ENCODE data around the gene IGFBP7. TPM values are rescaled to one million over a fixed set of nuclear protein-coding genes. Genes with fewer than 3 reads are reported as not detected.

Gene IGFBP7
- total and polyA plus RNA-seq, 2 of the 8 experiments (the other 6 are each of a cell fraction or from before 2014, with no cell fraction given), result 0.17 to 0.48 TPM

DNA sequence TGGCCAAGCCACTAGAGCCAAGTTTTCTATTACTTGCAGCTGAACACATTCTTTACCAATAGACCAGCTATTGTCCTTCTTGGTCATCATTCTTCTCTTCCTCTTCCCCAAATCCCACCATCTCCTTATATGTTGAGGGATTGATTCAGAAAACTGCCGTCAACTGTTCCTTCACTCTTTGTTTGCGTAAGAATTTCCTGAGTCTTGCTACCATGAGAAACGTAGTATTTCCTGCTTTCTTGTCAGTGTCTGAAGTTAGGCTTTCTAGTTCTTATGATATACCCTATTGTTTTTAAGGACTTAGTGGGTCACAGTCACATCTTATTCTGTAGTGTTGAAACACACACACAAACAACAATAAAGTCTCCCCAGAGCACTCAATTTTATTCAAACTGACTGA lies 20.1 kb downstream of the IGFBP7 start:
- no peaks in the 10 kb centered on the region for H3K9me3 ChIP-seq (ENCODE audit: insufficient read depth in 2 of 2, low read depth in 1 of 2, low read length in 1 of 2)
- H3K9ac ChIP-seq (replicated peaks in 1 of 4; ENCODE audit: extremely low read depth in 1 of 4, low read depth in 3 of 4, low read length in 3 of 4), result no peak overlapping the region
- no peak overlapping the region for H4K8ac ChIP-seq (ENCODE audit: extremely low read depth, insufficient read depth, low read length)
- no peaks in the 10 kb centered on the region for H3K79me1 ChIP-seq (ENCODE audit: low read depth, low read length)
- no peak overlapping the region for H2BK12ac ChIP-seq (ENCODE audit: low read depth, low read length)
- CTCF ChIA-PET (ENCODE audit: partially characterized antibody), result interaction anchor here (0.5 to 1.0 kb wide), 3 partner anchors 18 to 178 kb away, joined by 3 to 4 read pairs (median 3); no protein-coding TSS in a partner anchor
- WGBS, 2 experiments (ENCODE audit: extremely low coverage in 1 of 2, insufficient coverage in 1 of 2, insufficient read length in 1 of 2, insufficient replicate concordance in 2 of 2, low coverage in 1 of 2, low lambda C conversion rate in 2 of 2, missing lambda C conversion rate in 1 of 2), result 98% methylated on average over 3 of the region's 3 CpGs; no CpG with 5 or more reads in 1 of the 2 experiments
- no peak overlapping the region for H3K23ac ChIP-seq (ENCODE audit: insufficient read length)
- no peak overlapping the region for H2BK20ac ChIP-seq (ENCODE audit: low read length)
- H2BK5ac ChIP-seq (ENCODE audit: low read depth, low read length), result no peak overlapping the region
- H3K36me3 ChIP-seq (ENCODE audit: control insufficient read depth in 2 of 4, insufficient read depth in 4 of 4, low read length in 3 of 4), result no peaks in the 10 kb centered on the region; a peak in 1 of 8 replicates
- TF ChIP-seq, protein P1, sequence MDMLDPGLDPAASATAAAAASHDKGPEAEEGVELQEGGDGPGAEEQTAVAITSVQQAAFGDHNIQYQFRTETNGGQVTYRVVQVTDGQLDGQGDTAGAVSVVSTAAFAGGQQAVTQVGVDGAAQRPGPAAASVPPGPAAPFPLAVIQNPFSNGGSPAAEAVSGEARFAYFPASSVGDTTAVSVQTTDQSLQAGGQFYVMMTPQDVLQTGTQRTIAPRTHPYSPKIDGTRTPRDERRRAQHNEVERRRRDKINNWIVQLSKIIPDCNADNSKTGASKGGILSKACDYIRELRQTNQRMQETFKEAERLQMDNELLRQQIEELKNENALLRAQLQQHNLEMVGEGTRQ (IDR thresholded peaks at IDR 0.05; ENCODE audit: low read length), result no peak
- TF ChIP-seq SP2 (IDR thresholded peaks at IDR 0.05; ENCODE audit: low read length) (no peak), BCL11A (IDR thresholded peaks at IDR 0.05; ENCODE audit: low read depth in 2 of 2, low read length in 2 of 2) (no peak), GTF2F1 (IDR thresholded peaks at IDR 0.05; ENCODE audit: borderline replicate concordance, low read depth, low read length) (no peak), GABPA (IDR thresholded peaks at IDR 0.05; ENCODE audit: borderline replicate concordance, insufficient read depth, low read length) (no peak), CBX8 (IDR thresholded peaks at IDR 0.05; ENCODE audit: borderline replicate concordance, low read depth, low read length) (no peak), PHF8 (conservative IDR thresholded peaks at IDR 0.05; ENCODE audit: low read depth, low read length) (no peak)
- TF ChIP-seq, protein P2, sequence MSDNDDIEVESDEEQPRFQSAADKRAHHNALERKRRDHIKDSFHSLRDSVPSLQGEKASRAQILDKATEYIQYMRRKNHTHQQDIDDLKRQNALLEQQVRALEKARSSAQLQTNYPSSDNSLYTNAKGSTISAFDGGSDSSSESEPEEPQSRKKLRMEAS (IDR thresholded peaks at IDR 0.05), result no peak
- no peak overlapping the region for H3K4ac ChIP-seq (replicated peaks; ENCODE audit: insufficient read length, low read depth, low read length)
- no peak overlapping the region for H3K56ac ChIP-seq (replicated peaks; ENCODE audit: insufficient read length, low read depth, low read length)
- no peak overlapping the region for H2AK5ac ChIP-seq (ENCODE audit: low read depth, low read length)
- DNase-seq (ENCODE audit: low read depth in 1 of 2, low spot score in 2 of 2), result no peak
- no peak overlapping the region for H4K5ac ChIP-seq (ENCODE audit: insufficient read length, low read depth, low read length)
- H4K91ac ChIP-seq (replicated peaks; ENCODE audit: insufficient read length, low read length), result no peak overlapping the region
- no peak overlapping the region for H3K27ac ChIP-seq (ENCODE audit: low read depth, low read length)
- H3K4me1 ChIP-seq (replicated peaks in 1 of 4; ENCODE audit: control insufficient read depth in 3 of 4, insufficient read depth in 4 of 4, low read length in 3 of 4), result no peaks in the 10 kb centered on the region; a peak in 1 of 7 replicates
- H2BK15ac ChIP-seq (ENCODE audit: low read length), result no peak overlapping the region
- no peak overlapping the region for H3K4me3 ChIP-seq (ENCODE audit: extremely low read depth in 1 of 4, insufficient read depth in 2 of 4, low read depth in 3 of 4, low read length in 4 of 4)
- no peaks in the 10 kb centered on the region for H4K20me1 ChIP-seq (replicated peaks in 1 of 2; ENCODE audit: control insufficient read depth in 1 of 2, insufficient read depth in 2 of 2, low read length in 2 of 2)
- H3K27me3 ChIP-seq (replicated peaks in 1 of 4; ENCODE audit: control insufficient read depth in 3 of 4, extremely low read depth in 1 of 4, insufficient read depth in 3 of 4, low read length in 3 of 4), result no peaks in the 10 kb centered on the region
- POLR2A ChIA-PET (ENCODE audit: partially characterized antibody), result no interaction called here
- H2AFZ ChIP-seq (ENCODE audit: low read length), result no peak overlapping the region
- H3K14ac ChIP-seq (ENCODE audit: insufficient read length), result no peak overlapping the region
- H3K23me2 ChIP-seq (ENCODE audit: low read depth, low read length), result no peaks in the 10 kb centered on the region
- no peak overlapping the region for H2BK120ac ChIP-seq (replicated peaks; ENCODE audit: low read depth, low read length)
- H3K18ac ChIP-seq (ENCODE audit: extremely low read depth, low read length), result no peak overlapping the region
- no peak for FAIRE-seq
- no peaks in the 10 kb centered on the region for H3K79me2 ChIP-seq (ENCODE audit: control insufficient read depth in 1 of 2, insufficient read depth in 2 of 2, low read length in 2 of 2)
- H3K4me2 ChIP-seq (ENCODE audit: insufficient read depth in 1 of 2, low read depth in 2 of 2, low read length in 2 of 2), result no peak overlapping the region
